PFSK-1 (cell line): Measurements from ENCODE around the gene EIF2S3B.

Experiments used
- FOXP2 ChIP-seq: optimal IDR thresholded peaks from 2 replicates; pipeline ENCODE3; 2011; ENCODE audit warnings: borderline replicate concordance, control low read depth, inconsistent platforms; ENCODE audit not compliant: insufficient read depth; ENCODE audit errors: extremely low read length, extremely low read depth
- POLR2AphosphoS5 ChIP-seq: IDR thresholded peaks from 2 replicates; pipeline ENCODE4 v1.6.1; 2012; ENCODE audit warnings: low read depth, mild to moderate bottlenecking, control low read depth, low read length, moderate library complexity
- SIN3A ChIP-seq: IDR thresholded peaks from 2 replicates; pipeline ENCODE4 v1.6.1; 2012; ENCODE audit warnings: mild to moderate bottlenecking, low read length, moderate library complexity, borderline replicate concordance; ENCODE audit not compliant: insufficient read depth
- TAF1 ChIP-seq: IDR thresholded peaks from 2 replicates; pipeline ENCODE4 v1.6.1; 2012; ENCODE audit warnings: low read length, control low read depth, borderline replicate concordance; ENCODE audit not compliant: insufficient read depth
- TF ChIP-seq, protein P1 (sequence below), 2 experiments: IDR thresholded peaks; 2 replicates each; pipeline versions ENCODE4 v1.6.1 to v1.8.0; 2011 to 2012; ENCODE audit warnings: low read depth in 2 of 2, low read length in 2 of 2, control low read depth in 1 of 2, inconsistent platforms in 1 of 2, mild to moderate bottlenecking in 1 of 2, moderate library complexity in 1 of 2; ENCODE audit not compliant: insufficient read depth in 1 of 2

EIF2S3B gene

DNA sequence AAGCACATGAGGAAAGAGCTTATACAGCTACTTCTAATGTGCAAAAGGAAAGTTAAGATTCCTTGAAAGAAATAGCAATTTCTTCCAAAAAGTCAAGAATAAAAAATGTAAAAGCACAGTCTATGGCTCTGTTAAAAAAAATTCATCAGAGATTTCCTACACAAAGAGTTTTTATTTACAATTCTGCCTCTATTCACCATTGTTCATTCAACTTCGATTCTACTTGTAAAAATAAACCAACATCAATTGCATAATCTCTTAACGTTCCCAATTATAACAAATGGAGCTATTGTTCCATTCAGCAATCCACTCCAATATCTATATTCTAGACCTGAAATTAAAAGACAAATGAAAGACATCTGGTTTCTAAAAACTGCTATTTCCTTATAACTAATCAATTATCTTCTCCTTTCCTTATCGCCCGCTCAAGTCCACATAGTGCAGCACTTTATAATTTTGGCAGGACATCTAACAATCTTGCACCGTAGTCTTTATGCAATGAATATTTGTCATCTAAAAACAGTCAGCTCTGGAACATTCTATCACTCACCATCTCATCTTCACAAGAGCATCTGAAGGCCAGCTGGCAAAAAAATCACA is 6.2 kb downstream of the EIF2S3B start:
- no peak for TF ChIP-seq TAF1
- TF ChIP-seq POLR2AphosphoS5: no peak
- TF ChIP-seq FOXP2: no peak

DNA sequence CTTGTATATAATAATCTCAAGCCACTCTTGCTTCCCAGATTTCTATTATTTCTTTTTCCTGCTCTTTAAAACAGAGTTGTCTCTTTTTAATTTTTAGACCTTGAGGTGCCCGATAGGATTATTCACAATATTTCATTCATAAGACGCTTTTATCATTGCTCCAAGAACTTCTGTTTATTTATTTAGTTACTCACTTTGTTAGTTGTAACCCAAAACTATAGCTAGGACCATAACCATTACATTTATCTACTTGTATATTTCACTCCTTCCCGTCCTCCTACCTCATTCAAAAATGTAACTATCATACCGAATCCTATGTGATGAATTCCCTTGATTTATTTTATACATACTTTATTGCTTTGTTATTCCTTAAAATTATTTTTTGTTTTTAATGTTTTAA is 7.1 kb downstream of the EIF2S3B start:
- TF ChIP-seq POLR2AphosphoS5 (no peak), FOXP2 (no peak), TAF1 (no peak), SIN3A (no peak)
- TF ChIP-seq, protein P1, sequence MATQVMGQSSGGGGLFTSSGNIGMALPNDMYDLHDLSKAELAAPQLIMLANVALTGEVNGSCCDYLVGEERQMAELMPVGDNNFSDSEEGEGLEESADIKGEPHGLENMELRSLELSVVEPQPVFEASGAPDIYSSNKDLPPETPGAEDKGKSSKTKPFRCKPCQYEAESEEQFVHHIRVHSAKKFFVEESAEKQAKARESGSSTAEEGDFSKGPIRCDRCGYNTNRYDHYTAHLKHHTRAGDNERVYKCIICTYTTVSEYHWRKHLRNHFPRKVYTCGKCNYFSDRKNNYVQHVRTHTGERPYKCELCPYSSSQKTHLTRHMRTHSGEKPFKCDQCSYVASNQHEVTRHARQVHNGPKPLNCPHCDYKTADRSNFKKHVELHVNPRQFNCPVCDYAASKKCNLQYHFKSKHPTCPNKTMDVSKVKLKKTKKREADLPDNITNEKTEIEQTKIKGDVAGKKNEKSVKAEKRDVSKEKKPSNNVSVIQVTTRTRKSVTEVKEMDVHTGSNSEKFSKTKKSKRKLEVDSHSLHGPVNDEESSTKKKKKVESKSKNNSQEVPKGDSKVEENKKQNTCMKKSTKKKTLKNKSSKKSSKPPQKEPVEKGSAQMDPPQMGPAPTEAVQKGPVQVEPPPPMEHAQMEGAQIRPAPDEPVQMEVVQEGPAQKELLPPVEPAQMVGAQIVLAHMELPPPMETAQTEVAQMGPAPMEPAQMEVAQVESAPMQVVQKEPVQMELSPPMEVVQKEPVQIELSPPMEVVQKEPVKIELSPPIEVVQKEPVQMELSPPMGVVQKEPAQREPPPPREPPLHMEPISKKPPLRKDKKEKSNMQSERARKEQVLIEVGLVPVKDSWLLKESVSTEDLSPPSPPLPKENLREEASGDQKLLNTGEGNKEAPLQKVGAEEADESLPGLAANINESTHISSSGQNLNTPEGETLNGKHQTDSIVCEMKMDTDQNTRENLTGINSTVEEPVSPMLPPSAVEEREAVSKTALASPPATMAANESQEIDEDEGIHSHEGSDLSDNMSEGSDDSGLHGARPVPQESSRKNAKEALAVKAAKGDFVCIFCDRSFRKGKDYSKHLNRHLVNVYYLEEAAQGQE (IDR thresholded peaks at IDR 0.05; ENCODE audit: insufficient read depth in 1 of 2, low read depth in 2 of 2, low read length in 2 of 2): no peak

DNA sequence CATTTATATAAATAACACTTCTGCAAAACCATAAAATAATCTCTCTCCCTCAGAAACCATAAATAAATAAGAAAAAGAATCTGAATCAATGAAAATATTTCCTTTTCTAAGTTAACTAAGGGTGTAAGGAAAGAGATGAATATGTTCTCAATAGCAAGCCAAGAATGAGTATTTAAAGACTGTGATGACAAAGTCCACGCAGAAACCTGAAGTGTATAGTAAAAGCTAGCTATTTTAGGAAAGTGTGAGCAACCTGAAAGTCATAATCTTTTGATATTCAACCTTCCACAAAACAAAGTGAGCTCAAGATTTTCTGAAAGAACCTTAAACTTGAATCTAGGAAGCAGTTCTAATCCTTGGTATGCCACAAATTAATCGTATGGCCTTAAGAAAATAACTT is 15.9 kb downstream of the EIF2S3B start:
- TF ChIP-seq, protein P1 (IDR thresholded peaks at IDR 0.05; ENCODE audit: insufficient read depth in 1 of 2, low read depth in 2 of 2, low read length in 2 of 2): no peak
- TF ChIP-seq SIN3A (no peak), POLR2AphosphoS5 (no peak), FOXP2 (no peak), TAF1 (no peak)

DNA sequence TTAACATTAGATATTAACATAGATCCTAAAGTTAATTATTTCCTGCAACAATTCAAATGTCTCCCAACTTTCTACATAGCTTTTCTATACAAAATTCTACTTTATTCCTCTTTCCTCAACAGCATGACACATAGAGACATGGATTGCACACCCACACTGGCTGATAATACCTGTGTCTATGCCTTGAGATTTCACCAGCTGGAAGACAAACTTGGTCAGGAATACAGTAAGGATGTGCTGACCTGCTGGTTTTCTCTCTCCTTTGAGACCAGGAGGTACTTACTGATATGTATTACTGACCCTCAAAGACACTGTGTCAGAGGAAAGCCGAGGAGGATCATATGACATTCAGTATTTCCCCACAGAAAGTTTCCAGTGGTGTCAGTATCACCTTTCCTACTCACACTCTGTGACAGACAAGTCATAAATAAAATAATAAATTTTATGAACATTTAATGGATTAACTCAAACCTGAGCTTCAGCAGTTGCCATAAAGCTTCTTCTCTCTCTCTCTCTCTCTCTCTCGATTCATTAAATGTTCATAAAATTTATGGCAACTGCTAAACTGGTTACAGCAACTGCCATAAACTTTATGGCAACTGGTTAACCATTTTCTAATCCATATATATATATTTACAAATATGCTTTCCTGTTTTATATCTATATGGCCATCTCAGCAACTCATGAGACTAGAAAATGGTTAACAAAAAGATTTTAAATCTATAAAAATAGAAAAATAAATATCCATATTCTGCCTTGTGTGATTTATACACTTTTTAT is 22.7 kb downstream of the EIF2S3B start:
- no peak for TF ChIP-seq FOXP2
- no peak for TF ChIP-seq SIN3A
- TF ChIP-seq TAF1: no peak
- no peak for TF ChIP-seq POLR2AphosphoS5
- TF ChIP-seq, protein P1 (IDR thresholded peaks at IDR 0.05; ENCODE audit: insufficient read depth in 1 of 2, low read depth in 2 of 2, low read length in 2 of 2): no peak

DNA sequence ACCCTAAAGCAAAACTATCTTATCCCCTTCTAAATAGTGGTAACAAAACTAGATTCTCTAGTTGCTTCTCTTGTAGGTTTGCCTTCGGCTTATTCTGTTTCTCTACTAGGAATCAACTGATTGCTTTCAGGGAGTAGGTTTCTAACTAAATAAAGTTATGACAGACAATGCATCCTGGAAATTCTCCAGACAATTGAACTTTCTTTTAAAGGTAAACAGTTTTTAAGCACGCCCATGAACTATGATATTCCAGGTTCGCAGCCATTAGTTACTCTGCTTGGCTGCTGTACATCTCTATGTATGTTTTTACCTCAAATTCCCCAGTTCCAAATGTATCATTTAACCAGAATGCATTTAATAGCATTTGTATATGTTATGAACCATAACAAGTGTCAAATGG is 23.9 kb downstream of the EIF2S3B start:
- TF ChIP-seq, protein P1 (IDR thresholded peaks at IDR 0.05; ENCODE audit: insufficient read depth in 1 of 2, low read depth in 2 of 2, low read length in 2 of 2): no peak
- TF ChIP-seq POLR2AphosphoS5 (no peak), FOXP2 (no peak), SIN3A (no peak), TAF1 (no peak)
